Activated CD8-positive, alpha-beta memory T cell treated with anti-CD3 and anti-CD28 coated beads, Interleukin-2, amount 50 U/mL, for 1 hour (primary cell): ENCODE data around the gene COL5A2.

Experiments used
- DNase-seq: peaks from one replicate; pipeline ENCODE4 v3.0.0-alpha.2; 2020; ENCODE audit errors: extremely low read depth

Gene COL5A2

GRCh38 chr2:188997263-188997662 lies 182.3 kb downstream of the COL5A2 start:
- DNase-seq, result no peak

DNA sequence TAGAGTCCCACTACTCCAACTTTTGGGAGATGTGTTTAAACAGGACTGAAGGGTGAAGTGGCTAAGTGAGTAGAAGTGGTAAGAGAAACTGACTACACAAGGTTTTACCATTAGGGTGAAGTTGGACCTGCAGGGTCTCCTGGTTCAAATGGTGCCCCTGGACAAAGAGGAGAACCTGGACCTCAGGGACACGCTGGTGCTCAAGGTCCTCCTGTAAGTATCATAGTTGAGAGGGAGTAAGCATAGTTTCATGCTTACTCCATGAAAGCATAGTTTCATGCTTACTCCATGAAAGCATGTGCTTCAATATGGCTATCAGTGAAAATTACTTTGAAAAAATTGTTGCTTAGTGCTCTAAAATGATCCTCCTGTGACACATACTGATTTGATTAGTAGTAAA lies 186.3 kb downstream of the COL5A2 start:
- DNase-seq, result no peak

DNA sequence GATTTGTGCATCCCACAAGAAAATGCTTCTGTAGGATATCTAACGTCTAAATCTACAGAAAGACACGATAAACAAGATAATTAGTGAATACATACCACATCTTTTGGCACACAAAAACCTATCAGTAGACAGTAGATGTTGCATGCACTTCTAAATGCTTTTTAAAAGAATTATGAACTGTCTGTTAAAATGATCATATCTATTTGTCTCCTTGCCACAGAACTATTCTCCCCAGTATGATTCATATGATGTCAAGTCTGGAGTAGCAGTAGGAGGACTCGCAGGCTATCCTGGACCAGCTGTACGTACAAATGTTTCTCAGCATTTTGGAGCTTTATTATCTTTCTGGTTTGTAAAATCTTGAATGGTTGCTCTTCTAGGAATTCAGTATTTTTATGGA lies 192.7 kb downstream of the COL5A2 start:
- DNase-seq, result no peak

DNA sequence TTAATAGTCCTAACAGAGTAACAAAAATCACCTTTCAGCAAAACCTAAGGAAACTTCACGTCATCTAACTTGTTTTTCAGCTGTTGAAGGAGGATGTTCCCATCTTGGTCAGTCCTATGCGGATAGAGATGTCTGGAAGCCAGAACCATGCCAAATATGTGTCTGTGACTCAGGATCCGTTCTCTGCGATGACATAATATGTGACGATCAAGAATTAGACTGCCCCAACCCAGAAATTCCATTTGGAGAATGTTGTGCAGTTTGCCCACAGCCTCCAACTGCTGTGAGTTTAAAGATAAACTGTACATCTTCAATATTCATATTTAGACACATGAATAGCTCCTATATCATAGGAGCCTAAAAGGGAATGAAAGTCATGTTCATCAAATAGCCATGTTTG lies 194.9 kb downstream of the COL5A2 start:
- DNase-seq, result no peak

GRCh38 chr2:188984065-188984491 lies 195.5 kb downstream of the COL5A2 start:
- no peak for DNase-seq

DNA sequence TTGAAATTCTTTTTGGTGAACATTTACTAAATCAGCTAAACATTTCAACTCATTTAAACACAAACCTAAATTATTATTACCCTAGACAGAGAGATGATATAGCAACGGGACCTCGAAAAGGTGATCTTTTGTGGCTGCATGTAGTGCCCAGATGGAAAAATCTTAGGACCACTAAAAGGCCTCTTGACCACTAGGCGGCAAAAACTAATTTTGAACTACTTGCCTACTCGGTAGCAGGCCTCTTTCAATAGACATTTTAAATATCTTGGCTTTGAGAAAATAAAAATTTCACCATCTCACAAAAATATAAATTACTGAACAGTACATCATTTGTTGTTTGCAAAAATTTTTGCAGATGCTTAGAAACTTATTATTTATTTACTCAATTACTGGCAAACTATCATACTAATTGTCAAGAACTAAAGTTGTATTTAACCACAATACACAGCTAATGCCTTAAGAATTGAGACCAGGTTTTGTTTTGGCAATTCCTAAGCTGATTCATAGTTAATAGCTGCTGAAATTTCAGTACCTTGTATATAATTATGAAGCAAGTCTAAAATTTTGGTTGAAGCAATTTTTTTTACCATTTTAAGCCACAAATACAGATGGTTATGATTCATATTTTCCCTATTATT lies 196.0 kb downstream of the COL5A2 start:
- no peak for DNase-seq
